ENCODE data around the gene HNF1B.
"Not testable (repeated sequence)": the region's sequence is repeated elsewhere in the genome, so short reads cannot be mapped to it uniquely, and the experiment has no call there.

Gene HNF1B

DNA sequence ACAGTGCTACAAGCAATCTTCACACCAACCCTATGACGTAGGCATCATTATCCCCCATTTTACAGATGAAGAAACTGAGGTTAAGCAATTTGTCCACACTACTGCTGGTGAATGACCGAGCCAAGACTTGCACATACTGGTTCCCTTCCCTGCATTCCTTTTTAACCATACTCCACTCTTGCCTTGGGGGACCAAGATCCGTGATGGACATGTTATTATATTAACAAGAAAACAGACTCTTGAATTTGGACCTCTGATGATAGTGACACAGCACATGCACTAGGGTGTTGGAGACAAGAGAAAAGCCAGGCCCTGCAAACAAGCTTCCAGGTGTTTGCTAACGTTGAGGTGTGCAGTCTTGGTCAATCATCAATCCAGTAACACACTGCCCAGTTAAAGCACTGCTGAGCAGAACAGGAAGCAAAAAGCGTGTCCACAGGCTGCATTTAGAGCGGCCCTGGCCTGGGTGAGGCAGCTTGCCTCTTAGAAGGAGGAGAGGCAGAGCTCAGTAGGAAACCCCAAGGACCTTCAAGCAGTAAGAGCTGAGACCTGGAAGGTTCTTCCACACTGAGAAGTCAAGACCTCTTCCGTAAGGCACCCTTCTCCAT lies 36.7 kb downstream of the HNF1B start:
- no peak for DNase-seq (ENCODE audit: extremely low read depth in 1 of 2, low read depth in 1 of 2)

DNA sequence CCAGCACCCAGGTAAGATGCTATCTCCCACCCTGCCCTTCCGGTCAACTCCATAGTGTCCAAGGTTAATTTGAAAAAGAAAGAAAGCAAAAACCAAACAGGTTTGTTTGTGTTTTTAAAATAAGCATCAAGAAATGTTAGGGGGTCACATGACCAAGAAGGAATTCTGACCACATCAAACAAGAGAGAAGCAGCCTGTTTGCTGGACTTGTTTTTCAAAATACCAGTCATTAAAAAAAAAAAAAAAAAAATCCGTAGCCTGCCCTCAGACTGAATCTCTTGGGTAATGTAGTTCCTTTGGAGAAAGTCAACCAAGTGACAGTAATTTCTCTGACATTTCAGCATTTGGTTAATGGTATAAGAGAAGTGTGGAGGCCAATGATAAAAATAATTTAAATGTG lies 38.4 kb downstream of the HNF1B start:
- no peak for DNase-seq (ENCODE audit: extremely low read depth in 1 of 2, low read depth in 1 of 2)

DNA sequence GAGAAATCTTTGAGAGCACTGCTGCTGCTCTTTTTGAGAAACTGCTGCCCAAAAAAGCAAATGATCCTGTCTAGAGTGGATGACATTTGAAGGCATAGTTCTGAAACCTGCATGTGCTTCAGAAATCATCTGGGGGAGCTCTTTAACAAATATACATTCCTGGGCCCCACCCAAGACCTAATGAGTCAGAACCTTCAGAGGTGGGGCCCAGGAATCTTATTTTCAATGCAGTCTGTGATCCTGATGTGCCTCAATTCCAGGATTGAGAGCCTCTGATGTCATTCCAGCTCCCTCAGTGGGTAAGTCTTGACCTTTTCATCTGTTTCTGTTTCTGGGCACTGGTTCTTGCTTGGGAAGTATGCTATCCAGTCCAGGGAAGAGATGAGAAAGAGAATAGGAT lies 42.3 kb downstream of the HNF1B start:
- DNase-seq (ENCODE audit: extremely low read depth in 1 of 2, low read depth in 1 of 2) = no peak

DNA sequence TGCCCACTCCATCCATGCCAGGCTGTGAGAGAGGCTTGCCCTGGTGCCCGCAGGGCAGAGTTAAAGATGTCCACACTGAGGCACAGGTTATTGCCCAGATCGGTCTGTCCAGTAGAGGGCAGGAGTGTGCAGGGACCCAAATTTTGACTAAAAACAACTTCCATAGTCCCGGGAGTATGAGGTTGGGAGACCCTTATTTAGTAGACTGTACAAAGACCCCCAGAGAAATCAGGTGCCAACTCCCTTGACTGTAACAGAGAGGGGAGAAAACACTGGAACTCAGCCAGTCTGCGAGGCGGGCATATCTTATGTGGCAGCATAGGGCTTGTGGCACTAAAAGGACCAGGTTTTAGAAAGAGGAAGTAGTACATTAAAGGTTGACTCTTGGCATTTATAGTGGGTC lies 43.4 kb downstream of the HNF1B start:
- DNase-seq (ENCODE audit: extremely low read depth in 1 of 2, low read depth in 1 of 2) = no peak

DNA sequence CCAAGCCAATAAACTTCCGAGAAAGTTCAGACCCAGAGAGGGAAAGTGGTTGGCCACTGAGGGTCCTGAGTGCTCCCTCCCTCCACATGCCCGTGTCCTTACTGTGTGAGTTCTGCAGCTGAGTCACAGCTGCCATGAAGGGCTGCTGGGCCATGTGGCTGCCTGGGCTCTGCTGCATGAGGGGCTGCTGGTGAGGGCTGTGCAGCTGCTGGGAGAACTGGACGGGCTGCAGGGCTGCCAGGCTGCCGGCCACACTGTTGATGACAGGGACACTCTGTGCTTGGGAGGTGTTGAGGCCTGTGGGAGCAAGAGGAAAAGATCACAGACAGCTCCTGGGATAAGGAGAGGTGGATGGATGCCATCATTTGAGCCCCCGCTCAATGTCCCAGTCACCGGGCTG lies 44.0 kb downstream of the HNF1B start:
- no peak for DNase-seq (ENCODE audit: extremely low read depth in 1 of 2, low read depth in 1 of 2)

DNA sequence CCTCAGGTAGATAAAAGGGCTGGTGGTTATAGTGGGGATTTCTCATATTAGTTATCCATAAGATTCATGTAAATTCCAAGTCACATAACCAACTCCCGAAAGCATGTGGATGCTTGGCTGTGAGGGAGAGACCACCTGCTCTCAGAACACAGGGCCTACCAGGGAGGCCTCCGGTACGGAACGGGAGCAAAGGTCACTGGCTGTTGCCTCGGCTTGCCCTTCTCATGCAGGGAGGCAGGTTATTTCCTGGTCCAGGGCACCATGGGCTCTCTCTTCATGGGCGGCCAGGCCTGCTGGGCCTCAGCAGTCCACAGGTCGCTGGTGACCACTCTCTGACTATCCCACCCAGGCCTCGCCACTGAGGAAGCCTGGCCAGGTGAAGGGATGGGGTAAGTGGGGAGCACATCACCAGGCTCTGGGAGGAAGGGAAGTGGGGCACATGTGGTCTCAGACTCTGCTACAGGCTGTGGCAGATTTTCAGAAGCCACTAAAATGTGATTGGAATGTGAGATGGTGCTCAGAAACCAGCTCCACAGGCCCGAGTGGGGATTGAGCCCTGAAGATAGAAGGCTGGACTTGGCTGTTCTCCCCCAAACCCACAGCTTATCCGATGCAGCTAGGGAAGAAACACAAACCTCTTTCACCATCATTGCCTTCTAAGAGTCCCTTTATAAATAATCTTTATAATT lies 45.4 kb downstream of the HNF1B start:
- DNase-seq (ENCODE audit: extremely low read depth in 1 of 2, low read depth in 1 of 2) = no peak

DNA sequence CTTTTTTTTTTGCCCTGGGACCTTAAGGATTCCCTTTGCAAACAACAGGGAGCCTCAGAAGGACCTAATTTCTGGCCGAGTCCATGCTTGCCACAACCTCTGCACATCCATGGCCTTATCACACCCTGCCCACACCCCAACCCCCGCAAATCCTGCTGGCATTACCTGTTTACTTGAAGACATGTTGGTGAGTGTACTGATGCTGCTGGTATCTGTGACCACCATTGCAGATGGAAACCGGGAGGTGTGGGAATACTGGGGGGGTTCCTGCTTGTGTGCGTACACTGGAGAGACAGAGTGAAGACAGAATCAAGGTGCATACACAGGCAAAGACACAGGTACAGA lies 46.0 kb downstream of the HNF1B start:
- DNase-seq (ENCODE audit: extremely low read depth in 1 of 2, low read depth in 1 of 2) = no peak

DNA sequence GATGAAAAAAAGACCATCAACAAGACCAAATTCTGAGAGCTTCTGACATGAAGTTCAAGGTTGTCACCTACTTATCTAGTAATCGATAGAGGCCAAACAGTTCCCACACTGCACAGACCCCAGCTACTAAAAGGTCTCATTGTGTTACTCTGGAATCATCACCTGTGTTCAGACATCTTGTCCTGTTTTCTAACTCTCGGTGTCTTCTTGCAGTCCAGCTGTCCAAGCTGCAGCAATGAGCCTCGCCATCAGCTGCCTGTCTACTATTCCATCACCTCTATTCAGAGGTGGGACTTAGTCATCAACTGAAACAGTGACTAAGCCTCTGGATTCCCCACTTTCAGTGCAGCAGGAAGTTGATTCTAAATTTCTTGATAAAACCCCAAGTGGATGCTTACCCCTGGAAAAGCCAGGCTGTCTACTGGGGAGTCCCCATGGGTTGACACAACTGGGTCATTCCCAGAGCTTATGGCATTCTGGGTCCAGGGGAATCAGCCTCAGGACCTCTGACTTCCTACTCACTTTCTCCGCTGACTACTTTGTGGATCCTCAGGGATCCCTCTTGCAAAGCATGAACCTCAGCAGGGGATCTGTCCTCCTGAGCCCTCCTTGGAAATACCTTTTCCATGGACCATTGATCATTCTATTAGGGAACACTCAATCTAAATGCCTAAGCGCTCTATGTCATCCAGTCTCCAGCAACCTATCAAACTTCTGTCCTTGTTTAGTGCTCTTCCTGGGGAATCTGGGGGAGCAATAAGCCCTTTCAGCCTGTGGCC lies 46.5 kb downstream of the HNF1B start:
- no peak for DNase-seq (ENCODE audit: extremely low read depth in 1 of 2, low read depth in 1 of 2)

DNA sequence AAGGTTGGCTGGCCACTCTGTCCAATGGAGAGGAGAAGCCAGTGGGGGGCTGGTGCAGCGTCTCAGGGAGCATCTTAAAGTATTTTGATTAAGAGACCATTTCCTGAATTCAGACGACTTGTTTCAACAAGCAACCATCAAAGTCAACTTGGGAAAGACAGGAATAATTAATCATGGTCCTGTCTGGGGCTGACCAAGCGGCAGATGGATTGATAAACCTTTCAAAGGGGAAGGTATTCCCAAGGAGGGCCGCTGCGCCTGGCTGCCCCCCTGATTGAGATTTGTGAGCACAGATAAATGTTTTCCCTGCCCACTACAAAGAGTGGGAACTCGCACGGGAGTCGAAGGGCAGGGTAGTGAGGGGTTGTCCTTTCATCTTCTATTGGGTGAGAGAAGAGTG lies 47.5 kb downstream of the HNF1B start:
- no peak for DNase-seq (ENCODE audit: extremely low read depth in 1 of 2, low read depth in 1 of 2)

DNA sequence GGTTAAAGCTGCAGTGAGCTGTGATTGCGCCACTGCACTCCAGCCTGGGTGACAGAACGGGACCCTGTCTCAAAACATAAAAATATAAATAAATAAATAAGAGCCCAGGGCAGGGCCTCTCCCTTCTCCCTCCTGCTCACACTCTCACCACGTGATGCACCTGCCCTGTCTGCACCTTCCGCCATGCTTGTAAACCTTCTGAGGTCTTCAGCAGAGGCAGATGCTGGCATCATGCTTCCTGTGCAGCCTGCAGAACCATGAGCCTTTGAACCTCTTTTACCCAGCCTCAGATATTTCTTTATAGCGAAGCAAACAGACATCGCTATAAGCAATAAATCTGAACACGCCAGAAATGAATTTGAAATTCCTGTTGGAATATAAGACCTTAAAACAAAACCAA lies 48.5 kb downstream of the HNF1B start:
- no peak for DNase-seq (ENCODE audit: extremely low read depth in 1 of 2, low read depth in 1 of 2)

DNA sequence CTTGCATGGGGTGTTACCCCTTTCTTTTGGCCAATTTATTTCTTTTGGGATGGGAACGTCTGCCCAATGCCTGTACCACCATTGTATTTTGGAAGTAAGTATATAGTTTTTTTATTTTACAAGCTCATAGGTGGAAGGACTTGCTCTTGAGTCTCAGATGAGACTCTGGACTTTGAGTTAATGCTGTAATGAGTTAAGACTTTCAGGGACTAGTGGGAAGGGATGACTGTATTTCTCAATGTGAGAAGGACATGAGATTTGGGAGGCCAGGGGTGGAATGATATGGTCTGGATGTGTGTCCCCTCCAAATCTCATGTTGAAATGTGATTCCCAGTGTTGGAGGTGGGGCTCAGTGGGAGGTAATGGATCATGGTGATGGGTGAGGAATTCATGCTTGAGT lies 49.1 kb downstream of the HNF1B start:
- DNase-seq (ENCODE audit: extremely low read depth in 1 of 2, low read depth in 1 of 2) = no peak

DNA sequence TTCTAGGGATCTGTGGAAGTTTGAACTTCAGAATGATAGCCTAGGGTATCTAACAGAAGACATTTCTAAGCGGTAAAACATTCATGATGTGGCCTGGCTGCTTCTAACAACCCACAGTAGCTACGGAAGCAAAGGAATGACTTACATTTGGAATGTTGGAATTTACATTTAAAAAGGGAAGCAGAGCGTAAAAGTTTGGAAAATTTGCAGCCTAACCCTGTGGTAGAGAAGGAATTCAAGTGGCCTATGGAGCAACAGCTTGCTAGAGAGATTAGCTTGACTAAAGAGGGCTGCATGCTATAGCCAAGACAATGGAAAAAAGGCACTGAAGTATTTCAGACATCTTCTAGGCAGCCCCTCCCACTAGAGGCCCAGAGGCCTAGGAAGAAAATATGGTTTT lies 50.1 kb downstream of the HNF1B start:
- no peak for DNase-seq (ENCODE audit: extremely low read depth in 1 of 2, low read depth in 1 of 2)

DNA sequence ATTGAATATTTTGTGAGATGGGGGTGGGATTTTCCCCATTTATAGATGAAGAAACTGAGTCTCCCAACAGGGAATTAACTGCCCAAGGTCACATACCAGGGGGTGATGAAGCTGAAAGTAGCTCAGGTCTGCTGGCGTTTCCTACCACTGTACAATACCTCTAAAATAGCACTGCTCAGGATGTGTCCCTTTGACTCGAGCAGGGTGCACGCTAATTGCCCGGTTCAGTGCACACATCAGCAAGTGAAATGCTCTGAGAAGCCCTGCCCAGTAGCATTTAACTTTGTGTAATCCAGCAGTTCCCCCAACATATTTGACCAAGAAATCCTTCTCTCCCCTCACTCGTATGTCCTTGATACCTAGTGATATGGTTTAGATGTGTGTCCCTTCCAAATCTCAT lies 51.5 kb downstream of the HNF1B start:
- no peak for DNase-seq (ENCODE audit: extremely low read depth in 1 of 2, low read depth in 1 of 2)

DNA sequence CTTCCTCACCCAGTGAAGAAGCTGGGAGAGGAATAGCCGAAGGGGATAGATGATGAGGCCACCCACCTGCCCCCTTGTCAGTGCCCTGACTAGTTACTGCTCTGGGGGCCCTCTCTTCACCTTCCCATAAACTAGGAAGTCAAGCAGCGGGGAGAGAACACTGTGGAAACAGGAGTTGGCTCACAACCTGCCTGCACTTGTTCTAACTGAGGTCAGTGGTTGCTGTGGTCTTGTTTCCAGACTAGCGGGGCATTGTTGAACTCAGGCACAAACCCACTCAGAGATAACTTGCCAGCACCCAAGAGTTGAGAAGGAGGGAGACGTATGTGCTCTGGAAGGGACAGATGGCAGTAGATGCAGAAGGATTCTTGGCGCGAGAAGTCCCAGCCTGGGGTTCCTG lies 53.1 kb downstream of the HNF1B start:
- no peak for DNase-seq (ENCODE audit: extremely low read depth in 1 of 2, low read depth in 1 of 2)

DNA sequence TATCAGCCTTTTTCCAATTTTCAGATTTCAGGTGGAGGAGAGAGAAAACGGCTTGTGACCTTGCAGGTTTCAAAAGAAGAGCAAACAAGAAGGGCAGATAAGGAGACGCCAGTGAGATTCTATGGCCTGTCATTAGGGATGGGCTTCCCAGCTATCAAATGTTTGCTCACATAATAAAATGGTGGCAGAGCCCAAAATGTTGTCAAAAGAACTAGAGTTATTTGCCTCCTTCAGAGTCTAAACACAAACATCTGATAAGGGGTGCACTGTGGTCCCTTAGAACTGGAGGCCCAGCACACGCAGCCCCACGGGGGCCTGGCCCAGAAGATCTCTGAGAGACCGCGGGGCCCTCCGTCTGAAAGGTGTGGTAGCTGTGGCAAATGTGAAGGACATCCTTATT lies 55.5 kb downstream of the HNF1B start:
- DNase-seq (ENCODE audit: extremely low read depth in 1 of 2, low read depth in 1 of 2) = no peak

DNA sequence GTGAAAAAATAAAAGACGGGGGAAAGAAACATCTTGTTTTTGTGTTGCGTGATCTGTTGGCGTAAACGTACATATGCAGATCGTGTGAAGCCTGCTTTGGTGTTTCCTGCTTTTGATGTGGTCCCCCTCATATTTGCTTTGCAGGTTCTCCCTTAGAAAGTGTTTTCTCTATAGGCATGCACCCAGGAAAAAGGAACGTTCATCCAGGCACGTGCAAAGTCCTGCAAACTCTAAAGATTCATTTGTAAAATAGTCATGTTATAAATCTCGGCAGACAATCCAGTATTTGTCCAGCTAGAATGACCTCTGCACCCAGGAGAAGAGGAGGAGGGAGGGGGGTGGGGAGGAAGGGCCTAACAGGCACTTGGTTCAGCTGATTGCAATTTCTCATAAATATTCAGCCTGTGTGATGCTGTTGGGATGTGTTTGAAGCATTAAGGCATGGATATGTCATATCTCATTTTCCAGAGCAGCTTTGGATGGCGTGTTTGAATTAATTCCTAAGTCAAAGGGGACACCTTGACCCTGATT lies 61.3 kb downstream of the HNF1B start:
- no peak for DNase-seq (ENCODE audit: extremely low read depth in 1 of 2, low read depth in 1 of 2)

DNA sequence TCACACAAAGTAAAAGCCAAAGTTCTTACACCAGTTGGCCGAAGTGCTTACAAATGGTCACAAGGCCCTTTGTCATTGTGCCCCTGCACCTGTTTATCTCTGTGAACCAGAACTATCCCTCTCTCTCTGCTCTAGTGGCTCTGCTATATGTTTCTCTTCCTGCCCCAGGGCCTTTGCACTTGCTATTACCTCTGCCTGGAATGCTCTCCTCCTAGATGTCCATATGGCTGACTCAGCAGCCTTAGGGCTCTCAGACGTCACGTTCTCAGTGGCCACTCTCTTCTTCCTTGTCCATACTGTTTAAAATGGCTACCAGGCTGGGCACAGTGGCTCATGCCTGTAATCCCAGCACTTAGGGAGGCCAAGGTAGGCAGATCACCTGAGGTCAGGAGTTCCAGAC lies 62.9 kb downstream of the HNF1B start:
- DNase-seq (ENCODE audit: extremely low read depth in 1 of 2, low read depth in 1 of 2) = no peak

DNA sequence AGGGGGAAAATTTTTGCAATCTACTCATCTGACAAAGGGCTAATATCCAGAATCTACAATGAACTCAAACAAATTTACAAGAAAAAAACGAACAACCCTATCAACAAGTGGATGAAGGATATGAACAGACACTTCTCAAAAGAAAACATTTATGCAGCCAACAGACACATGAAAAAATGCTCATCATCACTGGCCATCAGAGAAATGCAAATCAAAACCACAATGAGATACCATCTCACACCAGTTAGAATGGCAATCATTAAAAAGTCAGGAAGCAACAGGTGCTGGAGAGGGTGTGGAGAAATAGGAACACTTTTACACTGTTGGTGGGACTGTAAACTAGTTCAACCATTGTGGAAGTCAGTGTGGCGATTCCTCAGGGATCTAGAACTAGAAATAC lies 64.9 kb downstream of the HNF1B start:
- DNase-seq (ENCODE audit: extremely low read depth in 1 of 2, low read depth in 1 of 2) = not testable (repeated sequence)

DNA sequence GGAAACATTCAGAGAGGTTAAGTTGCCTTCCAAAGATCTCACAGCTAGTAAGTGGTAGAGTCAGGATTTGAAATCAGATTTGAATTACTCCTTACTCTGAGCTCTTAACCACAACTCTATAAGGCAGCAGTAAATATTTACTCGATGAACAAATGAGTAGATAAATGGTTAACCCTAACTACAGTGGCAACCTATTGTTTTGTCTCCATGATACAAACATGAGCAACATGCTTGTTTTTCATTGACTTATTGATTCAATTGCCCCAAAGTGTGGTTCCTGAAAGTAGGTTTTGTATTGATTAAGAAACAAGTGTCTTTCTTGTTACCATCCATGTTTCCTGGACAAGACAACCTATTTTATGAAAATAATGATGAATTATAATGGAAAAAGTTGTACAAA lies 66.8 kb downstream of the HNF1B start:
- DNase-seq (ENCODE audit: extremely low read depth in 1 of 2, low read depth in 1 of 2) = no peak

DNA sequence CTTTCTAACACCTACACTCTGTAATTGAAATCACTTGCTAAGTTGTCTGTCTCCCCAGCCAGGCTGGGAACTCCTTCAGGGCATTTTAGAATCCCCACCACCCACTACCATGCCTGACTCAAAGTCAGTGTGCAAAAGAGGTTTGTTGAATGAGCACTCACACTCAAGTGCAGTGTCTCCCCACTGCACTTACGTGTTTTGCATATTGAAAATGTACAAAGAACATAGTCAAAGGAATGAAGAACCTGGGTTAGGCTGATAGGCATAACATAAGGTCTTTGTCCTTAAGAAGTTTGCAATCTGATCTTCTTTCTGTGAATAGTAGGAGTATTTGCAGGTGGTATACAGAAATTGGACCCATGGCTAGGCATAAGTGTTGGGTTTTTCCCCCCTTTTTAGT lies 67.8 kb downstream of the HNF1B start:
- no peak for DNase-seq (ENCODE audit: extremely low read depth in 1 of 2, low read depth in 1 of 2)

DNA sequence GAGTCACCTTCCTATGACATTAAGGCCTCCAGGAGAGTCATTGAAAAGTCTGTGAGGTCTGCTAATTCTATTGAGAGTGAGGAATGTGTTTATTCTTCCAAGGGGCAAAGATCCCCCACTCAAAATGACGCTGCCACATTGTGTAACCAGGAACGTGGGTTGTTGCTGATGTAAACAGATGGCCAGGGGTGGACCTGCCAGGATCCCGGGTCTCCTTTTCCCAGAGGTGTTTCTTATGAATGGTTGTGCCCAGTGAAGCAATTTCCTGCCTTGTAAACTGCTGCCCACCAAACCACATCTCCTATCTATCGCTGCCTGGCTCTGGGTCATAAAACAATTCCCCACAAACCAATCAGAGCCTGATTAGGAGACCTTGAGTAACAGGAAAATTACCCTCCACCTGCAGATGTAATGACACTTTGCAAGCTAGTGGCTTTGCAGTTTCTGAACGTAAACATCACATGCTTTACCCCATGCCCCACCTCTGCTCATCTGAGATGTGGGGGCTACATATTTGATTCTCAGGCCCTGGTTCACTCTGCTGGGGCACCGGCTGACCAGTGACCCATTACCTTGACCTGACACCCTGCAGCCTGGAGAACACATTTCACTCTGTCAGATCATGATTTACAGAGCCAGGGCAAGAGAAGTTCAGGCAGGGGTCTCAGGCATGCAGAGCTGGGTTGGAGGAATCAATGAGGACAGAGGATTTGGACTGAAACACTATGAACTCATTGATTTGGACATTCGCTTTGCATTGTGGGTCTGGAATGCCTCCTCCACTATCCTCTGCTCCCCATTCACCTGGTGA lies 68.5 kb downstream of the HNF1B start:
- DNase-seq (ENCODE audit: extremely low read depth in 1 of 2, low read depth in 1 of 2) = no peak

All from activated CD8-positive, alpha-beta memory T cell treated with anti-CD3 and anti-CD28 coated beads for 1 hour (primary cell).